GM12874 (cell line): ENCODE measurements around the gene CHD6.

Source experiments
- CTCF ChIP-seq: IDR thresholded peaks from 2 replicates; pipeline ENCODE4 v1.5.1; 2011; ENCODE audit warnings: low read depth, mild to moderate bottlenecking, control low read depth, low read length, moderate library complexity; ENCODE audit not compliant: insufficient read depth

CHD6 gene

GRCh38 chr20:41395667-41396664 lies 222.2 kb downstream of the CHD6 start:
- TF ChIP-seq CTCF = no peak

- TF ChIP-seq CTCF = no peak
These were observed 223.1 kb downstream of the CHD6 start for GRCh38 chr20:41394931-41395666.

GRCh38 chr20:41394081-41394480 lies 224.1 kb downstream of the CHD6 start:
- TF ChIP-seq CTCF = no peak

- TF ChIP-seq CTCF = no peak
These were observed 224.5 kb downstream of the CHD6 start for GRCh38 chr20:41393705-41394066.

- TF ChIP-seq CTCF = no peak
These were observed 225.1 kb downstream of the CHD6 start for GRCh38 chr20:41392871-41393704.

GRCh38 chr20:41392295-41392694 lies 225.9 kb downstream of the CHD6 start:
- TF ChIP-seq CTCF = no peak
